ENCODE data around the gene ARSB. TPM values are rescaled to one million over a fixed set of nuclear protein-coding genes. Genes with fewer than 3 reads are reported as not detected.
"Not testable (repeated sequence)": the region's sequence is repeated elsewhere in the genome, so short reads cannot be mapped to it uniquely, and the experiment has no call there.

ARSB gene
- total RNA-seq, 3 donors from 2014 or later, result 9.8 to 17.6 (median 10.0) TPM

- no peak for DNase-seq (ENCODE audit: low spot score in 2 of 2)
- intact Hi-C loops (cut with DNase I; ENCODE audit: low total_unique reads), result no loop called here
- no peaks in the 10 kb centered on the region for H3K9me3 ChIP-seq
- H3K4me3 ChIP-seq, result no peak overlapping the region
- TF ChIP-seq POLR2AphosphoS5 (IDR thresholded peaks at IDR 0.05), result no peak
- no peak for TF ChIP-seq CTCF (IDR thresholded peaks at IDR 0.05)
- TF ChIP-seq POLR2A (IDR thresholded peaks at IDR 0.05), result no peak
- no peaks in the 10 kb centered on the region for H3K4me1 ChIP-seq
- no peaks in the 10 kb centered on the region for H3K27me3 ChIP-seq
- no peaks in the 10 kb centered on the region for H3K36me3 ChIP-seq
- H3K27ac ChIP-seq, result no peak overlapping the region
These were observed 250.2 kb downstream of the ARSB start for GRCh38 chr5:78734950-78735349.

GRCh38 chr5:78734094-78734845 is 250.8 kb downstream of the ARSB start:
- H3K27ac ChIP-seq, result no peak overlapping the region
- no peaks in the 10 kb centered on the region for H3K4me1 ChIP-seq
- no peaks in the 10 kb centered on the region for H3K36me3 ChIP-seq
- H3K4me3 ChIP-seq, result no peak overlapping the region
- H3K27me3 ChIP-seq, result no peaks in the 10 kb centered on the region
- no peaks in the 10 kb centered on the region for H3K9me3 ChIP-seq
- intact Hi-C loops (cut with DNase I; ENCODE audit: low total_unique reads), result no loop called here
- TF ChIP-seq POLR2A (IDR thresholded peaks at IDR 0.05) (no peak), CTCF (IDR thresholded peaks at IDR 0.05) (no peak), POLR2AphosphoS5 (IDR thresholded peaks at IDR 0.05) (no peak)
- DNase-seq (ENCODE audit: low spot score in 2 of 2), result no peak

- H3K36me3 ChIP-seq; intact Hi-C loops (cut with DNase I; ENCODE audit: low total_unique reads); H3K9me3 ChIP-seq; DNase-seq (ENCODE audit: low spot score in 2 of 2); H3K4me1 ChIP-seq; H3K27ac ChIP-seq; H3K4me3 ChIP-seq; H3K27me3 ChIP-seq: not testable (repeated sequence)
These were observed 252.4 kb downstream of the ARSB start for GRCh38 chr5:78732721-78733120.

GRCh38 chr5:78731884-78732283 is 253.2 kb downstream of the ARSB start:
- no peak for TF ChIP-seq POLR2A (IDR thresholded peaks at IDR 0.05)
- no peak for TF ChIP-seq CTCF (IDR thresholded peaks at IDR 0.05)
- TF ChIP-seq POLR2AphosphoS5 (IDR thresholded peaks at IDR 0.05), result no peak
- H3K36me3 ChIP-seq, result no peaks in the 10 kb centered on the region
- intact Hi-C loops (cut with DNase I; ENCODE audit: low total_unique reads), result no loop called here
- no peaks in the 10 kb centered on the region for H3K4me1 ChIP-seq
- no peaks in the 10 kb centered on the region for H3K27me3 ChIP-seq
- no peaks in the 10 kb centered on the region for H3K9me3 ChIP-seq
- H3K4me3 ChIP-seq, result no peak overlapping the region
- no peak for DNase-seq (ENCODE audit: low spot score in 2 of 2)
- H3K27ac ChIP-seq, result no peak overlapping the region

GRCh38 chr5:78730300-78731094 is 254.6 kb downstream of the ARSB start:
- no peaks in the 10 kb centered on the region for H3K27me3 ChIP-seq
- no peak for DNase-seq (ENCODE audit: low spot score in 2 of 2)
- no peak overlapping the region for H3K4me3 ChIP-seq
- H3K27ac ChIP-seq, result no peak overlapping the region
- no peaks in the 10 kb centered on the region for H3K4me1 ChIP-seq
- no peaks in the 10 kb centered on the region for H3K36me3 ChIP-seq
- no peaks in the 10 kb centered on the region for H3K9me3 ChIP-seq
- intact Hi-C loops (cut with DNase I; ENCODE audit: low total_unique reads), result no loop called here
- no peak for TF ChIP-seq POLR2A (IDR thresholded peaks at IDR 0.05)
- TF ChIP-seq POLR2AphosphoS5 (IDR thresholded peaks at IDR 0.05), result no peak
- TF ChIP-seq CTCF (IDR thresholded peaks at IDR 0.05), result no peak

Data from breast epithelium (tissue), 4 donors.